Ectodermal cell (in vitro differentiated cells): ENCODE results near the gene CDH18.

ENCODE experiments used
- H3K27ac ChIP-seq: 2 replicates; pipeline ENCODE4 v1.7.0; 2013; ENCODE audit warnings: mild to moderate bottlenecking, low read depth, low read length; ENCODE audit not compliant: insufficient read depth, poor library complexity, severe bottlenecking
- H3K27me3 ChIP-seq: 2 replicates; pipeline ENCODE4 v1.7.0; 2013; ENCODE audit warnings: mild to moderate bottlenecking, low read length; ENCODE audit not compliant: insufficient read depth, control insufficient read depth, poor library complexity, severe bottlenecking
- H3K36me3 ChIP-seq: one replicate; pipeline ENCODE4 v1.7.0; 2013; ENCODE audit warnings: low read length; ENCODE audit not compliant: control insufficient read depth, insufficient read depth
- H3K4me1 ChIP-seq: one replicate; pipeline ENCODE4 v1.7.0; 2013; ENCODE audit warnings: low read length; ENCODE audit not compliant: control insufficient read depth, insufficient read depth
- H3K4me3 ChIP-seq: 2 replicates; pipeline ENCODE4 v1.7.0; 2013; ENCODE audit warnings: low read depth, low read length, control low read depth; ENCODE audit not compliant: insufficient read depth
- H3K9me3 ChIP-seq: 2 replicates; pipeline ENCODE4 v1.7.0; 2013; ENCODE audit warnings: mild to moderate bottlenecking, low read length, moderate library complexity; ENCODE audit not compliant: control insufficient read depth
- WGBS, 2 experiments: methylation state at CpG; one replicate each; pipeline ENCODE4 v1.1.7; 2013; ENCODE audit warnings: missing lambda C conversion rate in 2 of 2; 5-methylcytosine and 5-hydroxymethylcytosine counted together

CDH18 gene

DNA sequence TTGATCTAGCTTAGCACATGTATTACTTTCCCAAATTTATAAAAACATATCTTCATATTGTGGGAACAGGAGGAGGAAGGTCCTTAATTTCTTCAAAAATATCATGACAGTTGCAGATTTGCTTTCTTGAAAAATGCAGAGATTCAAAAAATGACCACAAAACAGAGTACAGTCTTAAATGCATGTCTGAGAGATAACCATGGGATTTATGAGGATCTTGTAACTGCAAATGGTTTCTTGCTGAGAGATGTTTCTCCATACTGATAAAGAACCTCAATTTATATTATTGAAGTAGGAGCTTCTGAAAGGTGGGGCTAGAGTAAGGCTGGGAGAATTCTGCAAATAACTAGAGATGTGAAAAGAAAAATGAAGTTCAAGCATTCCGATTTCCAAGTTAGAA lies 83.2 kb downstream of the CDH18 start:
- 54 to 56% methylated on average over 1 of the region's 1 CpG for WGBS, 2 experiments
- H3K36me3 ChIP-seq: no peaks in the 10 kb centered on the region
- no peak overlapping the region for H3K4me3 ChIP-seq
- no peaks in the 10 kb centered on the region for H3K9me3 ChIP-seq
- no peaks in the 10 kb centered on the region for H3K27me3 ChIP-seq
- no peaks in the 10 kb centered on the region for H3K4me1 ChIP-seq
- no peak overlapping the region for H3K27ac ChIP-seq

- no peaks in the 10 kb centered on the region for H3K4me1 ChIP-seq
- H3K27ac ChIP-seq: no peak overlapping the region
- H3K27me3 ChIP-seq: no peaks in the 10 kb centered on the region
- H3K9me3 ChIP-seq: no peaks in the 10 kb centered on the region
- 91 to 96% methylated on average over 5 of the region's 5 CpGs for WGBS, 2 experiments
- H3K4me3 ChIP-seq: no peak overlapping the region
- no peaks in the 10 kb centered on the region for H3K36me3 ChIP-seq
Observed at GRCh38 chr5:19903611-19904010, 84.4 kb downstream of the CDH18 start.

- Histone ChIP-seq H3K27me3 (no peaks in the 10 kb centered on the region), H3K36me3 (no peaks in the 10 kb centered on the region)
- 64 to 68% methylated on average over 4 to 5 of the region's 5 CpGs for WGBS, 2 experiments
Observed at GRCh38 chr5:19902316-19902934, 85.6 kb downstream of the CDH18 start.

GRCh38 chr5:19900269-19900668 lies 87.7 kb downstream of the CDH18 start:
- WGBS, 2 experiments: no CpG with 5 or more reads among the region's 3 CpGs
- no peaks in the 10 kb centered on the region for H3K27me3 ChIP-seq
- no peak overlapping the region for H3K4me3 ChIP-seq
- H3K36me3 ChIP-seq: no peaks in the 10 kb centered on the region
- H3K4me1 ChIP-seq: no peaks in the 10 kb centered on the region
- no peak overlapping the region for H3K27ac ChIP-seq
- H3K9me3 ChIP-seq: no peaks in the 10 kb centered on the region

More at GRCh38 chr5:19902316-19902934, 85.6 kb downstream of the CDH18 start:
- Histone ChIP-seq H3K4me3 (no peak overlapping the region), H3K27ac (no peak overlapping the region), H3K4me1 (no peaks in the 10 kb centered on the region), H3K9me3 (no peaks in the 10 kb centered on the region)

DNA sequence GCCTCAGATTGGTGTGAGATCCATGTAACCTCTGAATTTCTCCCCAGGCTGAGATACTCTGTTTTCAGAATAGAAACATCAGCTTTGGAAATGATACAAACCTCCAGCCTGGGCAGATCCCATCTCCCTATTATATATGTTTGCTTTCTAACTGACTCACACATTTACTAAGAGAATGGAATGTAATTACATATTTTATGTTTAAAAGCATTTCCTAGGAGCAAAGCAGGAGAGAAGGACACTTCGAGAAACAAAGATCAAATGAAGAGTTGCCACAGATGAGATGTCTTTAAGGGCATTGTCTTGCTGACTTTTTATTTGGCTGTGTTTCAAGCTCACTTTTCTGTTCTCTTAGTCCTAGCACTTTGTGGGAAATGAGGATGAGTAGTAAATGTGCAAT lies 96.3 kb downstream of the CDH18 start:
- Histone ChIP-seq H3K27ac (no peak overlapping the region), H3K27me3 (no peaks in the 10 kb centered on the region), H3K36me3 (no peaks in the 10 kb centered on the region), H3K4me1 (no peaks in the 10 kb centered on the region), H3K9me3 (no peaks in the 10 kb centered on the region), H3K4me3 (no peak overlapping the region)
- 89 to 90% methylated on average over 1 of the region's 1 CpG for WGBS, 2 experiments

GRCh38 chr5:19886123-19886917 lies 101.7 kb downstream of the CDH18 start:
- no peak overlapping the region for H3K27ac ChIP-seq

DNA sequence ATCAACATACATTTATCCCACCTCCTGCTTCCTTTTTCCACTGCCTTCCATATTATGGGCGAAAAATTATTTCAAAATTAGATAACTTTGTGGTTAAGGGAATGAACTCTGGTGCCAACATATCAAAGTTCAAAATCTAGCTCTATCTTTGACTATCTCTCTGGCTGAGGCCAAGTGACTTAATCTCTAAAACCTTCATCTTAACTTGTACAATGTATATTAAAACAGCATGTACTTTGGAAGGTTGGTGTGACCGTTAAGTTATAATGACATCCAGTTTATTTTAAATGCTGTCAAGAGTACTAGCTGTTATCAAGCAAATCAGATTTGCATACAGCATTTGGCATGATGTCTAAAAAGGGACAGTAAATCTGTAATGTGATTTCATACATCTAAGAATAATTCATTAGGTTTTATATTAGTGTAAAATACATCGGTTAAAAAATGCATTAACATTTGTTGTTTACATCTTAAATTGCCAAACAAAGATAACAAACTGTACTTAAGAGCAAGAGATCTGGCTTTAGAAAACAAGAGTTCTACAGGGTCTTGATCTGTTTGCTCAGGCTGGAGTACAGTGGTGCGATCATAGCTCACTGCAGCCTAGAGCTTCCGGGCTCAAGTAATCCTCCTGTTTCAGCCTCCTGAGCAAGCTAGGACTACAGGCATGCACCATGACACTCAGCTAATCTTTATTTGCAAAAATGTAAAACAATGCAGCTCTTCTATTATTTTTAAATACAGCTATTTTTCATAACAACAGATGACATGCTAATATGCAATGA lies 102.8 kb downstream of the CDH18 start:
- Histone ChIP-seq H3K9me3 (no peaks in the 10 kb centered on the region), H3K27ac (no peak overlapping the region), H3K36me3 (no peaks in the 10 kb centered on the region), H3K27me3 (no peaks in the 10 kb centered on the region), H3K4me1 (peaks cover 8% of the 10 kb centered on the region), H3K4me3 (no peak overlapping the region)
- 96 to 97% methylated on average over 2 to 4 of the region's 5 CpGs for WGBS, 2 experiments

More at GRCh38 chr5:19886123-19886917, 101.7 kb downstream of the CDH18 start:
- Histone ChIP-seq H3K27me3 (no peaks in the 10 kb centered on the region), H3K9me3 (no peaks in the 10 kb centered on the region), H3K36me3 (no peaks in the 10 kb centered on the region), H3K4me3 (no peak overlapping the region), H3K4me1 (peaks cover 3% of the 10 kb centered on the region)
- 91 to 92% methylated on average over 3 to 5 of the region's 7 CpGs for whole genome bisulfite sequencing, 2 experiments

DNA sequence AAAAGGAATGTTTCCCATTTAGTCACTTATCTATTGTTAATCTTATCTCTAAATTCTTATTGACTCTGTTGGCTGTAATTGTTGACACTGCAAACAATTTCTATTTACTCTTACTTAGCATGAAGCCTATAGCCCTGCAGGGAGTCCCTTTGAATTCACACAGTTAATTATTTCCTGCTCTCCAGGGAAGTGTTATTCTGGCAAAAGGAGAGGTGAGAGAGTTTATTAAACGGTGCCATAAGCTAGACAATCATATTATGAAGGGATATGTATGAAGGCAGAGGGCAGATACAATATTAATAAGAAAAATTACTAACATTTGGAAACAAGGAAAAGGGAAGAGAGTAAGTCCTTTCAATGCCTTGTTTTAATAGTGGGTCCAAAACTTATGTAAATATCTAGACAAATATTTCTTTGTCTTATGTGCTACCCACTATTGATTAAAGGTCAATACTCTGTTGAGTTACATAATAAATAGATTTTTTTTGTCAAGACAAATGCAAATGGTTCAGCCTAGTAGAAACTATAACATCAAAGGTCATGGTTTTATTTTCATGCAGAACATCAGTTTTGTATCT lies 107.1 kb downstream of the CDH18 start:
- no peaks in the 10 kb centered on the region for H3K27me3 ChIP-seq
- WGBS, 2 experiments: no CpG with 5 or more reads among the region's 1 CpG
- H3K4me1 ChIP-seq: peaks cover 8% of the 10 kb centered on the region
- H3K4me3 ChIP-seq: no peak overlapping the region
- no peaks in the 10 kb centered on the region for H3K9me3 ChIP-seq
- H3K36me3 ChIP-seq: no peaks in the 10 kb centered on the region
- H3K27ac ChIP-seq: no peak overlapping the region

- Histone ChIP-seq H3K27me3 (no peaks in the 10 kb centered on the region), H3K4me1 (peaks cover 8% of the 10 kb centered on the region), H3K4me3 (no peak overlapping the region), H3K36me3 (no peaks in the 10 kb centered on the region), H3K9me3 (no peaks in the 10 kb centered on the region), H3K27ac (no peak overlapping the region)
Observed at GRCh38 chr5:19880458-19880857, 107.5 kb downstream of the CDH18 start.

GRCh38 chr5:19874811-19875210 lies 113.2 kb downstream of the CDH18 start:
- no peaks in the 10 kb centered on the region for H3K9me3 ChIP-seq
- H3K4me1 ChIP-seq: no peaks in the 10 kb centered on the region
- WGBS, 2 experiments: 86 to 100% methylated on average over 1 of the region's 1 CpG
- no peak overlapping the region for H3K27ac ChIP-seq
- H3K27me3 ChIP-seq: no peaks in the 10 kb centered on the region
- no peaks in the 10 kb centered on the region for H3K36me3 ChIP-seq
- no peak overlapping the region for H3K4me3 ChIP-seq
